ENCODE data around the gene DCT. TPM values are rescaled to one million over a fixed set of nuclear protein-coding genes. Genes with fewer than 3 reads are reported as not detected.

DCT gene
- total and polyA plus RNA-seq, 2 of the 4 experiments (the other 2 are of a cell fraction) = not detected

DNA sequence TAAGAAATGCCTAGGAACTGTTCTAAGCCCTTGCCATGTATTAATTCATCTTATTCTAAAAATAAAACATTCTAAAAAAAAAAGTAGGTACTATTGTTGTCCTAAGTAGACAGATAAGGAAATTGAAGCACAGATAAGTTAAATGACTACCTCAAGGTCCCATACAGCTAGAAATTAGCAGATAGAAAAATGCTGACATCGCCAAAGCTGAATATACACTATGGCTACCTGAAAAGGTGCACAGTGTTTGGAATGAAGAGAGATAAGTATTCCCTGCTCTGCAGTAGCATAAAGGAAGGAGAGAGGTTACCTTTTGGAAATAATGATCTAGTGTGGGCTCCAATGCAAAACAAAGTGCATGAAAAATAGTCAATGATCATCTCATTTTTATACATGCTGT, 65.3 kb downstream of the DCT start:
- no peak overlapping the region for H2BK20ac ChIP-seq (ENCODE audit: low read depth, low read length)
- no peak overlapping the region for H3K23ac ChIP-seq (ENCODE audit: low read depth, low read length)
- no peak overlapping the region for H3K9ac ChIP-seq (ENCODE audit: low read depth, low read length)
- H3K27me3 ChIP-seq (ENCODE audit: control insufficient read depth, insufficient read depth, low read length) = peaks cover 5% of the 10 kb centered on the region
- no peak overlapping the region for H3K14ac ChIP-seq (replicated peaks; ENCODE audit: low read depth, low read length)
- no peak overlapping the region for H4K91ac ChIP-seq (ENCODE audit: insufficient read depth, low read depth, low read length)
- no peaks in the 10 kb centered on the region for H4K20me1 ChIP-seq (ENCODE audit: insufficient read depth, low read length)
- no CpG with 5 or more reads among the region's 1 CpG for WGBS, 2 experiments (ENCODE audit: extremely low coverage in 2 of 2, insufficient read length in 1 of 2)
- H2AFZ ChIP-seq (replicated peaks; ENCODE audit: low read length, poor library complexity) = no peak overlapping the region
- H2AK9ac ChIP-seq (replicated peaks; ENCODE audit: low read depth, low read length, poor library complexity) = no peak overlapping the region
- no peak overlapping the region for H2BK5ac ChIP-seq (ENCODE audit: low read depth, low read length, poor library complexity, severe bottlenecking)
- H2AK5ac ChIP-seq (ENCODE audit: low read depth, low read length) = no peak overlapping the region
- H3K36me3 ChIP-seq (ENCODE audit: control insufficient read depth, insufficient read depth, low read length) = no peaks in the 10 kb centered on the region
- BruUV-seq (replicated peaks) = no TSS peak
- intact Hi-C loops (cut with micrococcal nuclease) = no loop called here
- ChIA-PET CTCF (no interaction called here), POLR2A (ENCODE audit: unreplicated experiment) (no interaction called here)
- H4K8ac ChIP-seq (ENCODE audit: low read depth in 2 of 2, low read length in 2 of 2) = no peak overlapping the region
- H3K4me3 ChIP-seq (ENCODE audit: insufficient read depth, low read depth, low read length) = no peak overlapping the region
- no peaks in the 10 kb centered on the region for H3K9me3 ChIP-seq (ENCODE audit: control insufficient read depth, insufficient read depth, low read length)
- H3K56ac ChIP-seq (ENCODE audit: extremely low read depth, insufficient read depth, low read length) = no peak overlapping the region
- in situ Hi-C loops (cut with MboI; ENCODE audit: low sequenced_read_pairs) = no loop called here
- no peak overlapping the region for H3K4ac ChIP-seq (ENCODE audit: low read depth, low read length)
- no peak for TF ChIP-seq NFE2L2 (IDR thresholded peaks at IDR 0.05; ENCODE audit: low read depth, low read length)
- no peak for TF ChIP-seq RFX5 (IDR thresholded peaks at IDR 0.05; ENCODE audit: low read depth, low read length)
- TF ChIP-seq RAD21 (IDR thresholded peaks at IDR 0.05; ENCODE audit: low read length) = no peak
- TF ChIP-seq SMC3 (IDR thresholded peaks at IDR 0.05; ENCODE audit: low read depth, low read length) = no peak
- TF ChIP-seq MAFK (IDR thresholded peaks at IDR 0.05; ENCODE audit: low read depth, low read length) = peak; percentile 84
- ATAC-seq (ENCODE audit: low read depth) = no peak
- DNase-seq = no peak
- H3K79me1 ChIP-seq (ENCODE audit: low read depth in 1 of 2, low read length in 2 of 2) = no peaks in the 10 kb centered on the region
- no peak overlapping the region for H3K4me2 ChIP-seq (ENCODE audit: low read depth, low read length)
- no peak overlapping the region for H2BK15ac ChIP-seq (ENCODE audit: low read depth, low read length)
- no peak overlapping the region for H3K18ac ChIP-seq (ENCODE audit: low read depth, low read length)
- no peak overlapping the region for H2BK120ac ChIP-seq (ENCODE audit: low read depth, low read length)
- H4K5ac ChIP-seq (ENCODE audit: low read depth, low read length) = no peak overlapping the region
- no peaks in the 10 kb centered on the region for H3K9me1 ChIP-seq (ENCODE audit: insufficient read depth, low read length)
- H3K27ac ChIP-seq (ENCODE audit: insufficient read depth, low read length) = no peak overlapping the region
- dilution Hi-C loops (cut with HindIII; ENCODE audit: low sequenced_read_pairs, unreplicated experiment) = no loop called here
- no peaks in the 10 kb centered on the region for H3K4me1 ChIP-seq (ENCODE audit: control insufficient read depth, insufficient read depth, low read length)

Data from IMR-90 (cell line).